ENCODE results near the gene CCDC192.

The CCDC192 gene

DNA sequence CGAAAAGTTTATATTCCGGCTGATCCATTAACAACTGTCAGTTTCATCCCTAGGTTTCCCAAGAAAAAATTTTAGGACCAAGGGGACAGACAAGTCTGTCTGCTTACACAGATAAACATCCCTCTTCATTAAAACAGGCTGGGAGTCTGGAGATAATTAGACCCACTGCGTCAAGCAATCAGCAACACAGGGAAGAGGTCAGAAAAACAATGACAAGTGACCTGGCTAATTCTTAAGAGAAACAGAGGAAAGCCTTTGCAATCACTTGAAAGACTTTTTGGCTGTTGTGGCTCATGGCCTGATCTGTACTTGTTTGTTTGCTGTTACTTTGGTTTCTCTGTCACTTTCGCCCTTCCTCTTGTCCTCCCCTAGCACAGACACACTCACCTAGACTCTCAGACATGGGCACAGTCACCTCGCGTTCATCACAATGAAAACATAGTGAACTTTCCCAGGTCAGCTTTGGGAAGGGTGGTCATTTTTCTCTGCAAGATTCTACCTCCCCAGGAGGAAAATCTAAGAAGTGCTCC, 2.9 kb upstream of the CCDC192 start:
- Histone ChIP-seq H3K27ac (ENCODE audit: low read length) (no peak overlapping the region), H3K4me3 (ENCODE audit: low read length) (no peak overlapping the region), H3K4me2 (ENCODE audit: low read length) (no peak overlapping the region), H3K36me3 (replicated peaks; ENCODE audit: low read depth, low read length) (no peaks in the 10 kb centered on the region), H4K20me1 (ENCODE audit: insufficient read depth, low read length) (no peaks in the 10 kb centered on the region), H3K27me3 (ENCODE audit: low read depth, low read length) (no peaks in the 10 kb centered on the region), H2AFZ (ENCODE audit: low read depth, low read length) (no peak overlapping the region), H3K9ac (ENCODE audit: low read length) (no peak overlapping the region), H3K79me2 (ENCODE audit: low read length) (no peaks in the 10 kb centered on the region), H3K9me3 (ENCODE audit: insufficient read depth, low read length) (no peaks in the 10 kb centered on the region), H3K4me1 (ENCODE audit: low read length) (no peaks in the 10 kb centered on the region)
- TF ChIP-seq, protein P1, sequence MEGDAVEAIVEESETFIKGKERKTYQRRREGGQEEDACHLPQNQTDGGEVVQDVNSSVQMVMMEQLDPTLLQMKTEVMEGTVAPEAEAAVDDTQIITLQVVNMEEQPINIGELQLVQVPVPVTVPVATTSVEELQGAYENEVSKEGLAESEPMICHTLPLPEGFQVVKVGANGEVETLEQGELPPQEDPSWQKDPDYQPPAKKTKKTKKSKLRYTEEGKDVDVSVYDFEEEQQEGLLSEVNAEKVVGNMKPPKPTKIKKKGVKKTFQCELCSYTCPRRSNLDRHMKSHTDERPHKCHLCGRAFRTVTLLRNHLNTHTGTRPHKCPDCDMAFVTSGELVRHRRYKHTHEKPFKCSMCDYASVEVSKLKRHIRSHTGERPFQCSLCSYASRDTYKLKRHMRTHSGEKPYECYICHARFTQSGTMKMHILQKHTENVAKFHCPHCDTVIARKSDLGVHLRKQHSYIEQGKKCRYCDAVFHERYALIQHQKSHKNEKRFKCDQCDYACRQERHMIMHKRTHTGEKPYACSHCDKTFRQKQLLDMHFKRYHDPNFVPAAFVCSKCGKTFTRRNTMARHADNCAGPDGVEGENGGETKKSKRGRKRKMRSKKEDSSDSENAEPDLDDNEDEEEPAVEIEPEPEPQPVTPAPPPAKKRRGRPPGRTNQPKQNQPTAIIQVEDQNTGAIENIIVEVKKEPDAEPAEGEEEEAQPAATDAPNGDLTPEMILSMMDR (IDR thresholded peaks at IDR 0.05; ENCODE audit: low read depth, low read length) = no peak
- no peak for TF ChIP-seq EZH2phosphoT487 (IDR thresholded peaks at IDR 0.05; ENCODE audit: low read depth)

DNA sequence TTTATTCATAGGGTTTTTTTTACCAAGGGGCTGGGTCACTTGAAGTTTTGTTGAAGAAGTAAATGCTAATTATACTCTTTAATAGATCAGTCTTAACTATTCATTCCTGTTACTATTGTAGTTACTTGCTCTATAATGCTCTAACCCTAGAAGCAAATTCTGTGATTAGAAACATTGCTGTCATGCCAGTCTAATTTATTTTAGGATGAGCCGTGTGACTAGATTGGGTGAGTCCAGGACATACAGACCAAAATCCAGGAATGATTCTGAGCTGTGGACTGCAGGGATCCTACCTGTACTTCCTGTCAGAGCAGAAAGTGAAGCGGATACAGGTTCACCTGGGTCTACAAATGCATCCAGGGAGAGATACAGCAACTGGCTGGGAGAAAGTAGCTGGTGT, 757 bp upstream of the CCDC192 start:
- Histone ChIP-seq H3K9me3 (ENCODE audit: insufficient read depth, low read length) (no peaks in the 10 kb centered on the region), H3K27me3 (ENCODE audit: low read depth, low read length) (no peaks in the 10 kb centered on the region), H3K4me3 (ENCODE audit: low read length) (no peak overlapping the region), H4K20me1 (ENCODE audit: insufficient read depth, low read length) (no peaks in the 10 kb centered on the region), H3K4me2 (ENCODE audit: low read length) (no peak overlapping the region), H3K9ac (ENCODE audit: low read length) (no peak overlapping the region), H2AFZ (ENCODE audit: low read depth, low read length) (no peak overlapping the region), H3K27ac (ENCODE audit: low read length) (no peak overlapping the region), H3K79me2 (ENCODE audit: low read length) (no peaks in the 10 kb centered on the region), H3K36me3 (replicated peaks; ENCODE audit: low read depth, low read length) (no peaks in the 10 kb centered on the region), H3K4me1 (ENCODE audit: low read length) (no peaks in the 10 kb centered on the region)
- no peak for TF ChIP-seq EZH2phosphoT487 (IDR thresholded peaks at IDR 0.05; ENCODE audit: low read depth)
- TF ChIP-seq, protein P1 (IDR thresholded peaks at IDR 0.05; ENCODE audit: low read depth, low read length) = no peak

DNA sequence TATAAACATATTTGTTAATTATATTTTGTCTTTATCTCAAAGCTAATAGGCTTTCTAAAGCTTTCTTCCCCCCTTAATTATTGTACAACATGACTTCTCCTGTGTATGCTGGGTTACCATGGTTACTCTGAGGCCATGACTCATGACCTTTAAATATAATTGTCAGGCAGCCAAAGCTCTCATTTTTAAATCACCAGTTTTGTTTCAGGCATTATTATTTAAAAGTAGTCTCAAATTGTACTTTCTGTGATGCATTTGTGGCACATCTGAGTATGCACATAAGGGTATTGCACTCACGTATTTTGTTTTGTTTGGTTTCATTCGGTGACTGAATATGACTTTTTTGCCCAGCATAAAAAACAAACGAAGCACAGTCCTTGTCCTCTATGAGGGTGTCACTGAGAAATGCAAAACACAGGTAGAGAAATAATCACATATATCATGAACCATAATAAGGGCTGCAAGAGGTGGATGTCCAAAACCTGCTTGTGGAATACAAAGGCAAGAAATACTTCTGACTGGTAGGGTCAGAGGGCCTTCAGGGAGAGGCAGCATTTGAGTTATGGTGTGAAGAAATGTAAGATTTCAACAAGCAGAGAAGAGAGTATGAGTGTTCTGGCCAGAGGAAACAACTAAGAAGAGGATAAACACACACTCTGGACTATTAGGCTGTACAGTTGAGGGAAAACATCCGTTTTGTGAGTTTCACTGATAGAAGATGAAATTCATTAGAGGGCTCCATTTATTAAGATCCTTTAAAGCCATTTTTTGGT, 2.1 kb downstream of the CCDC192 start:
- H3K4me2 ChIP-seq (ENCODE audit: low read length) = no peak overlapping the region
- H3K36me3 ChIP-seq (replicated peaks; ENCODE audit: low read depth, low read length) = no peaks in the 10 kb centered on the region
- TF ChIP-seq EZH2phosphoT487 (IDR thresholded peaks at IDR 0.05; ENCODE audit: low read depth) = no peak
- TF ChIP-seq, protein P1 (IDR thresholded peaks at IDR 0.05; ENCODE audit: low read depth, low read length) = no peak
- H3K79me2 ChIP-seq (ENCODE audit: low read length) = no peaks in the 10 kb centered on the region
- no peaks in the 10 kb centered on the region for H4K20me1 ChIP-seq (ENCODE audit: insufficient read depth, low read length)
- no peak overlapping the region for H3K4me3 ChIP-seq (ENCODE audit: low read length)
- no peaks in the 10 kb centered on the region for H3K9me3 ChIP-seq (ENCODE audit: insufficient read depth, low read length)
- H3K27me3 ChIP-seq (ENCODE audit: low read depth, low read length) = no peaks in the 10 kb centered on the region
- no peak overlapping the region for H2AFZ ChIP-seq (ENCODE audit: low read depth, low read length)
- H3K27ac ChIP-seq (ENCODE audit: low read length) = no peak overlapping the region
- no peak overlapping the region for H3K9ac ChIP-seq (ENCODE audit: low read length)
- no peaks in the 10 kb centered on the region for H3K4me1 ChIP-seq (ENCODE audit: low read length)

DNA sequence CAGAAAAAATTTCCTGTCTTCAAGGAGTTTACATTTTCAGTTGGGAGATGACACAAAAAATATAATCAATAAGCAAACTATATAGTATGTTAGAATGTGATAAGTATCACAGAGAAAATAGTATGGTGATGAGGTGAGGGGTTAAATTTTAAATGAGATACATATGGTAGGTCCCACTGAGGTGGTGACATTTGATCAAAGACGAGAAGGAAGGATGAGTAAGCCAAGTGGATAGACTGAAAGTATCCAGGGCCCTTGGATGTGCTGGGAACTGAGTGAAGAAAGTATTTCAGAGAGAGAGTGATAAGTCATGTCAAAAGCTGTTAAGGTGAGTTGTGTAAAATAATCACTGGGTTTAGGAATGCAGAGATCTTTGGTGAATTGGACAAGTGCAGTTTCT, 3.5 kb downstream of the CCDC192 start:
- no peak for TF ChIP-seq EZH2phosphoT487 (IDR thresholded peaks at IDR 0.05; ENCODE audit: low read depth)
- TF ChIP-seq, protein P1 (IDR thresholded peaks at IDR 0.05; ENCODE audit: low read depth, low read length) = no peak
- Histone ChIP-seq H3K4me2 (ENCODE audit: low read length) (no peak overlapping the region), H3K79me2 (ENCODE audit: low read length) (no peaks in the 10 kb centered on the region), H2AFZ (ENCODE audit: low read depth, low read length) (no peak overlapping the region), H3K9me3 (ENCODE audit: insufficient read depth, low read length) (no peaks in the 10 kb centered on the region), H3K36me3 (replicated peaks; ENCODE audit: low read depth, low read length) (no peaks in the 10 kb centered on the region), H4K20me1 (ENCODE audit: insufficient read depth, low read length) (no peaks in the 10 kb centered on the region), H3K27me3 (ENCODE audit: low read depth, low read length) (no peaks in the 10 kb centered on the region), H3K27ac (ENCODE audit: low read length) (no peak overlapping the region), H3K9ac (ENCODE audit: low read length) (no peak overlapping the region), H3K4me3 (ENCODE audit: low read length) (no peak overlapping the region), H3K4me1 (ENCODE audit: low read length) (no peaks in the 10 kb centered on the region)
